Cerebellar nuclear complex (tissue), 1 donor: Measurements from ENCODE around the gene CALCOCO2.

Experiments used
- DNase-seq, 2 experiments: peaks; one replicate each; lab custom pipeline; 2025; lab: John Stamatoyannopoulos, UW

The CALCOCO2 gene

DNA sequence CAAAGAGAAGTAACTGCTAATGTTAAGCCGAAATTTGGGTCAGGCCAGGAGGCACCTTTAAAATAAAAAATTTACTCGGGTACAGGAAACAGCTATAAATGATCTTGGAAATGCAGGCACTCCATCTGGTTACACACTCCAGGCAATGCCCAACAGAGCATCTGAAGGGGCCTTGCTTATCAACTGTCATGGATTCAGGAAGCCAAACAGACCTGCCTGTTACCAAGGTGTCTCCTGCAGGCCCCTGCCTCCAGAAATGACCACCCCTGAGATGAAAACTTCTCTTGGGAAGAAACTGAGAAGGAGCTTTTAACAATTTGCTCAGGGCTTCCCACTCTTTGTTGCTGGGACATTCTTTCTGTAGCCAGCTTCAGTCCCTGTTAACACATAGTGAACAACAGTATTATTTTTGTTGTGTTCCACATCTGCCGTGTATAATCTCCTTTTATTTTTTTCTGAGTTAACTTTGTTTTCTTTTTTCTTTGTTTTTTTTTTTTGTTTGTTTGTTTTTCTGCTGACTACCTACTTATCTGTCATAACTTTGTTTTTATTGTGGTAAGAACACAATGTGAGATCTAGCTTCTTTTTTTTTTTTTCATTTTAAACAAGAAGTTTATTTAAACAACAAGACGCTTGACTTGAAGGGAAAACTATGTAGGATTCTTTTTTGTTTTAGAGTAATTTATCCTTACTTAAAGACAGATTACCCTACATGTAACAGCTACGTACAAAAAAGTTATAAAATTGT lies 43.0 kb downstream of the CALCOCO2 start:
- DNase-seq = no peak

DNA sequence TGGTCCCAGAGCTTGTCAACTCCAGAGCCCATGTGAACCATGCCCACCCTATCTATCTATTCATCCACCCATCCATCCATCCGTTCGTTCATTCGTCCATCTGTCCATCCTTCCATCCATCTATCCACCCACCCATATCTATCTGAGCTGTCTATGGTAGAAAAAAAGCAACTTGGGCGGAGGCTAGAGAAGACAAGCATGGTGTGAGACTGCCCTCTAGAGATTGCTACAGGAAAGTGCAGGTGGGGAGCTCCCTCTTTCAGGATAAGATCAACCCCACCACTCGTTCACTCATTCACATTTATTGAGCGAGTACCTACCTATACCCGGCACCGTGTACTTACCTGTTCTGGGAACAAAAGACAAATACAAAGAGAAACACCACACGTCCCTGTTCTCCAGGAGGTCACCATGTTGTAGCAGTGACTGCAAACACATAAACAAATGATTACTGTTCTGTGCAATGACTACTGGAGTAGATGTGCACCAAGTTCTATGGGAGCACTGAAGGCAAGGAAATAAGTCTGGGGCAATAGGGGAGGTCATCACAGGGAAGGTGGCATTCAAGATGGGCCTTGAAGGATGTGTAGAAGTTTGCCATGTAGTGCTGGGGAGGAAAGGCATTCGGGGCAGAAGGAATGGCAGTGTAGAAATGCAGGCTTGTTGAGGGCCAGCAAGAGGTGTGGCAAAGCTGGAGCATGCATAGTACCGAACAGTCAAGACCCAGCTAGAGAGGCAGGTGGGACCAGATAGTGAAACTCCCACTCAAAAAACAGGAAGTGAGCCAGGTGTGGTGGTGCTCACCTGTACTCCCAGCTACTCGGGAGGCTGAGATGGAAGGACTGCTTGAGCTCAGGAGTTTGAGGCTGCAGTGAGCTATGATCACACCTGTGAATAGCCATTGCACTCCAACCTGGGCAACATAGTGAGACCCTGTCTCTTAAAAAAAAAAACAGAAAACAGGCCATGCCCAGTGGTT lies 48.4 kb downstream of the CALCOCO2 start:
- DNase-seq = no peak

DNA sequence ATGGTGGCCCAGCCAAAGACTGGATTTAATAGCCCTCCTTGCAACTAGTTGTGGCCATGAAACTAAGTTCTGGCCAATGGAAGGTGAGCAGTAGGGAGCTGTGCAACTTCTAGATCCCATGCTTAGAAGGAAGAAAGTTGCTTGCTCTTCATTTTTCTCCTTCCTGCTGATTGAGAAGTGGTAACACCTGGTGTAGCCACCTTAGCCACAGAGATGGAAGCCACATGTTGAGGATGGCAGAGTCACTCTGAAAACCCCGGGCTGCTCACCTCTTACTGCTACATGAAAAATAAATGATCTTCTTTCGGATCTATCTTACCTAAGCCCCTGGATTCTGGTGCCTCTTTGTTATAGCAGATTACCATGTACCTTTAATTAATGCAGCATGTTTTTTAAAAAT lies 51.4 kb downstream of the CALCOCO2 start:
- DNase-seq = no peak

DNA sequence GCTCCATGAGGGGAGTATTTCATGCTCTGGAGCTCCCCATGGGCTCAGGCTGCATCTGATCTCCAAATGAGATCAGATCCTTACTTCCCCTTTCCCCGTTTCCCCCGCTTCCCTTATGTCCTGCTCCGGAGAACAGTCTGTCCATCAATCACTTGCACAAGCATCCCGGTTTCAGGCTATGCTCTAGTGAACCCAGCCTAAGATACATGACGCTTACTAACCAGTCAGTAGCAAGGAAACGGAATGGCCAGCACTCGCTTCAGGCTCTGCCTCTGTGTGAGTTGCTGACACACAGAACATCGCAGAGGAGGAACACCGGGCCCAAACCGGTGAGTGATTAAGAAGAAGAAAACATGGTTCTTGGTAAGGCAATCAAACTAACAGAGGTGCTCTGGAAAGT lies 52.3 kb downstream of the CALCOCO2 start:
- DNase-seq = no peak

DNA sequence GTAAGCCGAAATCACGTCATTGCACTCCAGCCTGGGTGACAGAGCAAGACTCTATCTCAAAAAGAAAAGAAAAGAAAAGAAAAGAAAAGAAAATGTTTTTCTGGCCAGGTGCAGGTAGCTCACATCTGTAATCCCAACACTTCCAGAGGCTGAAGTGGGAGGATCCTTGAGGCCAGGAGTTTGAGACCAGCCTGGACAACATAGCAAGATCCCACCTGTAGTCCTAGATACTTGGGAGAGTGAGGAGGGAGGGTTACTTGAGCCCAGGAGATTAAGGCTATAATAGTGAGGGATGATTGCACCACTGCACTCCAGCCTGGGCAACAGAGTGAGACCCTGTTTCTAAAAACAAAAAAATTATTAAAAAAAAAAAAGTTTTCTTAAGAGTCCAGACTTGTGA lies 59.3 kb downstream of the CALCOCO2 start:
- no peak for DNase-seq

DNA sequence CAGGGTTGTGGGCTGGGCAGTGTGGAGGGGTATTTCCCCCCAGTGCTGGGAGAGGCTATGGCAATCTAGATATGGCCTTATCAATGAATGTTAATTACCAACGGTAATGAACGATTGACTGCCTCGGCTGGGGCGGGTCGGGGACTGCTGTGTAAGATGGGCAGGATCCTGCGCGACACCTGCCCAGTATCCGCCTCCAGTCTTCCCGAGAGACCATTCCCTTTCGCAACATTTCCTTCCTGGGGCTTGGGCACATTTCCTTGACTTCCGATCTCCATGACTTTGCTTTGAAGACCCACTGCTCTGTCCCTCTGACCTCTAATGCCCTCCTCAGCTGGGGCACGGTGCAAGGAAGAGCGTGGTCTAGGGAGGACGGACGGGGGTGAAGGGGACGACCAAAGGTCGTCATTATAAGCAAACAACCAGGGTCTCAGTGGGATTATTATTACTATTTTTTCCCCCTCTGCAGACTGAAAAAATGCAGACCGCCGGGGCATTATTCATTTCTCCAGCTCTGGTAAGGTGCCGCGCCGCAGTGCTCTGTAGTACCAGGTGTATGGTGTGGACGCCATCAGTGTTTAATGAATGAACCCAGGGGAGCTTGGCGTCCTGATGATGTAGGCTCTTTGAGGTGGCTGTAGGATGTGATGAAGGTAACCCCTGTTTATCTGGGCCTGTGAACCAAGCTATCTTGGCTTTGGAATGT lies 62.3 kb downstream of the CALCOCO2 start:
- no peak for DNase-seq

DNA sequence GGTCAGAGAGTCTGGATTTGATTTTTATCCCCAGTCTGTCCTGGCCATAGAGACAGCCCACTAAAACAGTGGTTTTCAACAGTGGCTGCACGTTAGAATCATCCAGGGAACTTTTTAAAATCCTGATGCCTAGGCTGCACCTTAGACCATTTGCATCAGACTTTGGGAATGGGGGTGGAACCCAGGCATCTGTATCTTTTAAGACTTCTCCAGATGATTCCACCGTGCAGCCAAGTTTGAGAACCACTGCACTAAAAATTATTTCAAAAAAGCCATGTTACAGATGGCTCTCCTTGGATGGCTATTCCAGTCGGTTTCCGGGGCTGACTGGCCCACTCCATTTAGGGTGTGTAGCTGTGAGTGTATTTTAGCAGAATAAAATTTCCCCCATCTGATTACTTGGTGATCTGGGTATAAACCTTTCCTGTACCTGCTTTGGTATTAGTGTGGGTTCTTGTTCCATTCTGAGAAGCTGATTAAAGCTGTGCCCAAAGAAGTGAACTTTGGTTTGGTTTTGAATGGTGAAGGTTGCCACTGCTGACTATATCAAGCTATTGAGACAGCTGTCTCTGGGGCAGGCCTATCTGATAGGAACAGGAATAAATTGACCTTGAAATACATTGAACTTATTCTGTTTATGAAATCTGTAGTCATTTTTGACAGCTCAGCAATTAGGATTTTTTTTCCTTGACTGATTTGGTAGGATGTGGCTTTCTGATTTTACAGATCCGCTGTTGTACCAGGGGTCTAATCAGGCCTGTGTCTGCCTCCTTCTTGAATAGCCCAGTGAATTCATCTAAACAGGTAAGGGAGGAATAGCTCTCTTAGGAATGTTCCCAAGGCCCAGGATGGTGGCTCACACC lies 63.0 kb downstream of the CALCOCO2 start:
- no peak for DNase-seq

DNA sequence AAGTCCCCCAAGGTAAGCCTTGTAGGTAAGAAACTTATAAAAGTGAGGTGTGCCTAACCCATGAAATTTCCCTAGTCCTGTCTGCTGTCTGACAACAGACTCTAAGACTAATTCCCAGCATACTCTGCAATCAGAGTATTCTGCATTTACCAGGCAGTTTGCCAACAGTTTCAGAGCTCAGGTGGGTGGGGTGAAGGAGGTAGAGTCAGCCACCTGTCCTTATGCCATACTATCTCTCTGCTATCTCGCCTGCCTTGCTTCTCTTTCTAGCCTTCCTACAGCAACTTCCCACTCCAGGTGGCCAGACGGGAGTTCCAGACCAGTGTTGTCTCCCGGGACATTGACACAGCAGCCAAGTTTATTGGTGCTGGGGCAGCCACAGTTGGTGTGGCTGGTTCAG lies 64.1 kb downstream of the CALCOCO2 start:
- DNase-seq = no peak

DNA sequence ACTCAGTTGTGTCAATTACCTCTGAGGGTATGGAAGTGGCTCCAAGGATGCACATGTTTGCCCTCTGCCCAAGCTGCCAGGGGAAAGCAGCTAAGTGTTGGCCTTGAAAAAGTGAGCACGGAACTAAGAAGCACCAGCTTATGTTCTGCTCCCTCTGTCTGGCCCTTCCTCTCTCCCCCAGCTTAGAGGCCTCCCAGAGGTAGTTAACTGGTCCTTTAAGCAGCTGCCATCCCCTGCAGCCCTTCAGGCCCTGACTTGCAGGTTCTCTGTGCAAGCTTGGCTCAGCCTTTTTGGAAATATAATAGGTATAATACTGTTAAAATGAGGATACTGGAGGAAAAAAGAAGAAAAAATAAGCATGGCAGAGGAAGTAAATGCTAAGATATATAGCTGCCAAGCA lies 70.4 kb downstream of the CALCOCO2 start:
- DNase-seq = no peak

DNA sequence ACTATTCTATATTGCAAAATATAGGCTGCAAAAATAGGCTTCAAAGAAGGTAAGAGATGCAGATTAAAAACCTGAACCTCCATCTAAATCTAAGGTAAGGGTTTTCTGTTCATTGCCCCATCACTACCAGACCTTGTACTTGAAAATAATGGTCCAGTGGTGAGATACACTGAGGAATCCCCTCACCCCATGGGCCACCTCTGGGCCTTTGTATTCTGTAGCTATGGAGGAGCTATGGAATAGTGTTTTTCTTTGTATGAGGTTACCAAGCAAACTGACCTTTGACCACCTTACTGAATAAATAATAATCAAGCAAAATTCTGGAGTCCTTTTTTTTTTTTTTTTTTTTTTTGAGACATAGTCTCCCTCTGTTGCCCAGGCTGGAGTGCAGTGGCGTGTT lies 72.6 kb downstream of the CALCOCO2 start:
- DNase-seq = no peak

DNA sequence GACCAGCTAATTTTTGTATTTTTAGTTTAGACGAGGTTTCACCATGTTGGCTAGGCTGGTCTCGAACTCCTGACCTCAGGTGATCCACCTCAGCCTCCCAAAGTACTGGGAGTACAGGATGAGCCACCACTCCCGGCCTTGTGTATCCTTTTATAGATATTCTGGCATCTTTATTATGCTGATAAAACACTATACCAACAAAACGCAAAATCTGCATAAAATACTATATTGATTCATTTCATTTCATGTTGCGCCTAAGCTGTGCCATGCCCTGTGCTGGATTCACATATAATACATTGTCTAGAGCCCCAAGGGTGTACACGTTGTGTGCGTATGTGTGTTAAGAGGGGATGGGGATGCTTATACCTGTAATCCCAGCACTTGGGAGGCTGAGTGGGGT lies 73.6 kb downstream of the CALCOCO2 start:
- DNase-seq = no peak

DNA sequence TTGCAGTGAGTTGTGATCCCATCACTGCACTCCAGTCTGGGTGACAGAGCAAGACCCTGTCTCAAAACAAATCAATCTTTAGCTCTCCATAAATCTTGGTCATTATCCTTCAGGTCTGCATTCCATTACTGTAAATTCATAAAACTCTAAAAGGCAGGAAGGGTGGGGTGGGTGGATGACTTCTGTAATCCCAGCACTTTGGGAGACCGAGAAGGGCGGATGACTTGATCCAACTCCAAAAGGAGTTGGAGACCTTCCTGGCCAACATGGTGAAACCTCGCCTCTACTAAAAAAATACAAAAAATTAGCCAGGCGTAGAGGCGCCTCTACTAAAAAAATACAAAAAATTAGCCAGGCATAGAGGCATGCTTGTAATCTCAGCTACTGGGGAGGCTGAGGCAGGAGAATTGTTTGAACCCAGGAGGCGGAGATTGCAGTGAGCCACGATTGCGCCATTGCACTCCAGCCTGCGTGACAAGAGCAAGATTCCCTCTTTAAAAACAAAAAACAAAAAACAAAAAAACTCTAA lies 75.2 kb downstream of the CALCOCO2 start:
- DNase-seq = no peak

DNA sequence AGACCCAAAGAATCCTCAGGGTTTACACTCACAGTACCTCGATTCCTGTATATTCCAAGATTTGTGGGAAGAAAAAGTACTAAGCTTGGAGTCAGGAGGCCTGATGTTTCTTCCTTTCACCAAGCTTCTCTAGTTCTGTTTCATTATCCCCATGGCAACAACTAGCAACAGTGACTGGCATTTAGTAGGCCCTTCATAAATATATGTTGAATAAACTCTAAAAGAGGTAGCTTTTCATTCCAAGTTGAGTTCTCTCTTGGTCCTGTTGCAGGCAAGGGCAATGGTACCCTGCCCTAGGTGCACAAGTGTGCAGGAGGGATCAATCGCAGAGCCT lies 76.8 kb downstream of the CALCOCO2 start:
- DNase-seq = no peak

DNA sequence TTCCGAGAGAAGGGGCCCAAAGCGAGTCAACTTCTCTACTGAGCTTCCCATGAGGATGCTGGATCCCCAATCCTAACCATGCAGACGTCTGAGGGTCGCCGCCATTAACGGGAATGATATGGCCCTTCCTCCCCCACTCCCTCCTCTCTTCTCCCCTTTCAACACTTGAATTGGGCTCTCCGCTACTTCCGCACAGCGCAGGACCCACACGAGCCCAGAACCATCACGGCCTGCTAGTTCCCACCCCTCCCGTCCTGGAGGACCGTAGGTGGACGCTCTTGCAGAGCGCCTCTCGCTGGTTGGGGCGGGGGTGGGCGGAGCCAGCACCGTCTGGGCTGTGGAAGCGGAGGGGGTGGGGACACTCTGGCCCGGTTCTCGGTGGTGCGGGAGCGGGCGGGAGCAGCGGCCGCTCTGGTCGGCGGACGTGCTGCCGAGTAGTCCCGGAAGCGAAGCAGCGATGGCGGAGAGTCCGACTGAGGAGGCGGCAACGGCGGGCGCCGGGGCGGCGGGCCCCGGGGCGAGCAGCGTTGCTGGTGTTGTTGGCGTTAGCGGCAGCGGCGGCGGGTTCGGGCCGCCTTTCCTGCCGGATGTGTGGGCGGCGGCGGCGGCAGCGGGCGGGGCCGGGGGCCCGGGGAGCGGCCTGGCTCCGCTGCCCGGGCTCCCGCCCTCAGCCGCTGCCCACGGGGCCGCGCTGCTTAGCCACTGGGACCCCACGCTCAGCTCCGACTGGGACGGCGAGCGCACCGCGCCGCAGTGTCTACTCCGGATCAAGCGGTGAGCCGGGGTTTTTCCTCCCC lies 77.4 kb downstream of the CALCOCO2 start, which contains the start of gene UBE2Z:
TSS of gene UBE2Z (plus strand) at position 361 of the 797 bp plus-strand sequence. CDS start at position 458, 97 bp downstream.
- peak; percentile 83 to 95 for DNase-seq

DNA sequence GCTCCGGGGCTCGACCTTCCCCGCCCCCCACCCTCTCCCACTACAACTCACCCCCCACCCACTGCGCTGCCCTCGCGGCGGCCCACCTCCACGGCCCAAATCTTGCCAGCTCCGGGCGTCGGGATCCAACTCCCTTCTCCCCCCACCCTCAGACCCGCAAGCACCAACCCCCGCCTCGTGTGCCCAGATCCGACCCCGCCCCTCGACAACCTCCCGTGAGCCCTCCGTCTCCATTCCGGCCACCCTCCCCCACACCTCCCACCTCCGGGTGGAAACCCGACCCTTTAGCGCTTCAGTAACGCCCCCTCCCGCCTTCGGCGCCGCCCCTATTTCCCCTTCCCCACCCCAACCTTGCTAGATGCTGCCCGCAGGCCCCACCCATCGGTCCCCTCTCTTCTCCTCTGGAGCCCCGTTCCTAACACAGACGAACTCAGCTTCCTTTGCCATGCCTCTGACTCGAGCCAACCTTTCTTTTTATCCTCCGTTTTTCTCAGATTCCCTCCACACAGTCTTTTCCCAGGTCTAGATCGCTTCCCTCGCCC lies 78.1 kb downstream of the CALCOCO2 start:
- no peak for DNase-seq

DNA sequence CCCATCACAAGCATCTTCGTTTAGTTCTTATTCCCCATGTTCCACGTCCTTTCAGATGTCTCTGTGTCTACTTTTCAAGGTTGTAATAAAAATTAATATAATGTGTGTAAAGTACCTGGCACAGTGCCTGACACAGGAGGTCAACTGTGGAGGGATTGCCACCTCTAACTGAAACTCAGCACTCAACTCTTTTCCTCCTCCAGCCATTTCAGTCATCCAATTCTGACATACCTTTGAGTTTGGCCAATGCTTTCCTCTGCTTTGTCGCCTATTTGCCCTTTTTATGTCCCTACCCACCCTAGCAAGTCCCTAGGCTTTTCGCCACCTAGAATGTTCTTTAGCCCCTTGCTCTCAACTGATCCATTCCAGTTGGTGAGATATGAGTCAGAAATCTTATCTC lies 78.9 kb downstream of the CALCOCO2 start:
- DNase-seq = no peak

DNA sequence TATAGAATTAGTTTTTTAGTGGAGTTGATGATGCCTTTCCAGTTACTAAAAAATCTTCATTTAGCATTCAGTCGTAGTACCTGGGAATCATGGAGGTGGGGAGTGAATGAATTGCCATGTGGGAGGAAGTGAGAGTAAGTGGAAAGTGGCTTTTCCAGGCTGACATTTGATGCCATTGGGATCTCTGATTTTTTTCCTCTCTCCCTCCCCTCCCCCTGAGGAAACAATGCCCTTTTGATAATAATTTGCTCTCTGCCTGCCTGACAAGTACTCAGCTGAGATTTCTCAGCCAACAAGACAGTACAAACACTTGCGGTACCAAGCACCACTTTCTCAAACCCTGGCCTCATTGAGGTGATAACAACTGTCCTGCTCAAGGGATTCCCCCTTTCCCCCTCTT lies 79.5 kb downstream of the CALCOCO2 start:
- no peak for DNase-seq

DNA sequence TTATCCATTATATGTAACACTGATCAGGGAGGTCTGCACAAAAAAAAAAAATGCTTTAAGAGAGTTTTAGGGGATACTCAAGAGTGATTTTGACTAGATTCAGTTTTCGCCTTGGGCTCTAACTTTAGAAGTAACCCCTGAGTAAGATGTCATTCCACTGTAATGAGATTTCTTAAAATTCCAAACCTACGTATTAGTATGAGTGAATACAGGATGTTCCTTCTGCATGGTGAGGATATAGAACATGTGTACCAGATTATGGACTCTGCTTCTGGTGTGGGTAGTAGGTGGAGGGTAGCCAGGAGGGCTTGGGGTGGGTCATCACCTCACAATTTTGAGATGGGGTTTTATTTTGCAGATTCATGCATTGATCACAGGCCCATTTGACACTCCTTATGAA lies 81.6 kb downstream of the CALCOCO2 start:
- no peak for DNase-seq
